IMR-90 (cell line): ENCODE data around the gene ZNF593.

Source experiments
- CEBPB ChIP-seq: IDR thresholded peaks from 2 replicates; pipeline ENCODE4 v1.6.1; 2012; ENCODE audit warnings: low read depth, low read length, improper control_type of control experiment
- CTCF ChIP-seq: conservative IDR thresholded peaks from 2 replicates; pipeline ENCODE4 v1.5.1; 2012; ENCODE audit warnings: mild to moderate bottlenecking, low read depth, low read length, improper control_type of control experiment
- NFE2L2 ChIP-seq: fragments of 150-350 bp; IDR thresholded peaks from 2 replicates; pipeline ENCODE4 v1.6.1; 2016; ENCODE audit warnings: low read depth, mild to moderate bottlenecking, low read length
- POLR2A ChIP-seq: IDR thresholded peaks from 2 replicates; pipeline ENCODE4 v1.6.1; 2012; ENCODE audit warnings: mild to moderate bottlenecking, low read depth, low read length
- RCOR1 ChIP-seq: IDR thresholded peaks from 2 replicates; pipeline ENCODE4 v1.6.1; 2012; ENCODE audit warnings: mild to moderate bottlenecking, low read length, improper control_type of control experiment; ENCODE audit not compliant: insufficient replicate concordance
- RFX5 ChIP-seq: IDR thresholded peaks from 2 replicates; pipeline ENCODE4 v1.8.0; 2012; ENCODE audit warnings: low read depth, mild to moderate bottlenecking, low read length, moderate library complexity
- USF2 ChIP-seq: fragments of 150-350 bp; IDR thresholded peaks from 2 replicates; pipeline ENCODE4 v1.6.1; 2017; ENCODE audit warnings: mild to moderate bottlenecking, antibody characterized with exemption, low read length, low read depth

- TF ChIP-seq CTCF, result no peak
- TF ChIP-seq POLR2A, result no peak
- no peak for TF ChIP-seq USF2
- no peak for TF ChIP-seq RFX5
- TF ChIP-seq NFE2L2, result no peak
- TF ChIP-seq CEBPB, result no peak
- TF ChIP-seq RCOR1, result no peak
Observed at GRCh38 chr1:26155370-26156284, 14.1 kb upstream of the ZNF593 start.
